H9 (cell line): ENCODE measurements around the gene NDRG4. TPM values are rescaled to one million over a fixed set of nuclear protein-coding genes. Genes with fewer than 3 reads are reported as not detected.

Experiments
- DNase-seq: peaks from one replicate; pipeline ENCODE4 v3.0.0-alpha.2; 2017
- H2AFZ ChIP-seq: one replicate; pipeline ENCODE4 v1.6.1; 2013; ENCODE audit warnings: mild to moderate bottlenecking, low read length, control low read depth, moderate library complexity
- H2AK5ac ChIP-seq: 2 replicates; pipeline ENCODE4 v1.6.1; 2013; ENCODE audit warnings: low read length, control low read depth, mixed read lengths; ENCODE audit not compliant: insufficient read length
- H2BK120ac ChIP-seq: one replicate; pipeline ENCODE4 v1.6.1; 2013; ENCODE audit warnings: low read depth, mild to moderate bottlenecking, low read length, control low read depth, inconsistent platforms; ENCODE audit not compliant: poor library complexity, severe bottlenecking
- H2BK12ac ChIP-seq: 2 replicates; pipeline ENCODE4 v1.6.1; 2013; ENCODE audit warnings: low read length, control low read depth, mixed read lengths, low read depth; ENCODE audit not compliant: insufficient read length
- H2BK15ac ChIP-seq: 2 replicates; pipeline ENCODE4 v1.6.1; 2013; ENCODE audit warnings: low read depth, low read length, control low read depth
- H2BK20ac ChIP-seq: one replicate; pipeline ENCODE4 v1.6.1; 2013; ENCODE audit warnings: low read depth, mild to moderate bottlenecking, low read length, control low read depth, inconsistent platforms; ENCODE audit not compliant: poor library complexity, severe bottlenecking
- H2BK5ac ChIP-seq: 2 replicates; pipeline ENCODE4 v1.6.1; 2013; ENCODE audit warnings: low read length, control low read depth, mixed read lengths; ENCODE audit not compliant: insufficient read length
- H3K14ac ChIP-seq: 2 replicates; pipeline ENCODE4 v1.6.1; 2013; ENCODE audit warnings: low read length, control low read depth; ENCODE audit not compliant: insufficient read depth
- H3K18ac ChIP-seq: 2 replicates; pipeline ENCODE4 v1.6.1; 2013; ENCODE audit warnings: low read depth, mild to moderate bottlenecking, mixed read lengths, low read length, control low read depth; ENCODE audit not compliant: insufficient read length
- H3K23ac ChIP-seq: 2 replicates; pipeline ENCODE4 v1.6.1; 2013; ENCODE audit warnings: low read length, control low read depth, mixed read lengths, low read depth; ENCODE audit not compliant: insufficient read length
- H3K23me2 ChIP-seq: 2 replicates; pipeline ENCODE4 v1.6.1; 2013; ENCODE audit warnings: low read depth, mild to moderate bottlenecking, mixed read lengths, low read length, control low read depth; ENCODE audit not compliant: insufficient read length, poor library complexity, severe bottlenecking
- H3K27ac ChIP-seq: 2 replicates; pipeline ENCODE4 v1.5.1; 2013; ENCODE audit warnings: low read length, control low read depth, mixed read lengths, low read depth; ENCODE audit not compliant: insufficient read length
- H3K27me3 ChIP-seq: 2 replicates; pipeline ENCODE4 v1.6.1; 2013; ENCODE audit warnings: low read length, control low read depth, inconsistent platforms; ENCODE audit not compliant: insufficient read depth
- H3K4ac ChIP-seq: 2 replicates; pipeline ENCODE4 v1.6.1; 2013; ENCODE audit warnings: low read depth, mild to moderate bottlenecking, control low read depth, inconsistent platforms, low read length, moderate library complexity
- H3K4me1 ChIP-seq: 2 replicates; pipeline ENCODE4 v1.6.1; 2013; ENCODE audit warnings: low read length, control low read depth, inconsistent platforms; ENCODE audit not compliant: insufficient read depth
- H3K4me2 ChIP-seq: 2 replicates; pipeline ENCODE4 v1.6.1; 2013; ENCODE audit warnings: low read length, control low read depth, mixed read lengths; ENCODE audit not compliant: insufficient read length, insufficient read depth
- H3K56ac ChIP-seq: 2 replicates; pipeline ENCODE4 v1.6.1; 2013; ENCODE audit warnings: low read depth, mild to moderate bottlenecking, mixed read lengths, low read length, control low read depth; ENCODE audit not compliant: insufficient read length
- H3K79me1 ChIP-seq: 2 replicates; pipeline ENCODE4 v1.6.1; 2013; ENCODE audit warnings: low read depth, mild to moderate bottlenecking, moderate library complexity, low read length, control low read depth, inconsistent platforms; ENCODE audit not compliant: insufficient read depth, poor library complexity, severe bottlenecking
- H3K79me2 ChIP-seq: 2 replicates; pipeline ENCODE4 v1.6.1; 2013; ENCODE audit warnings: low read length, control low read depth, inconsistent platforms; ENCODE audit not compliant: insufficient read depth
- H3K9ac ChIP-seq: 2 replicates; pipeline ENCODE4 v1.6.1; 2013; ENCODE audit warnings: low read length, control low read depth, mixed read lengths; ENCODE audit not compliant: insufficient read length; ENCODE audit errors: extremely low read depth
- H3K9me3 ChIP-seq: one replicate; pipeline ENCODE4 v1.6.1; 2013; ENCODE audit warnings: low read depth, low read length, inconsistent platforms; ENCODE audit not compliant: control insufficient read depth
- H3T11ph ChIP-seq: one replicate; pipeline ENCODE4 v1.6.1; 2013; ENCODE audit warnings: mild to moderate bottlenecking, low read length, control low read depth, inconsistent platforms
- H4K20me1 ChIP-seq: one replicate; pipeline ENCODE4 v1.6.1; 2013; ENCODE audit not compliant: control insufficient read depth, insufficient read length, insufficient read depth
- H4K5ac ChIP-seq: 2 replicates; pipeline ENCODE4 v1.6.1; 2013; ENCODE audit warnings: low read depth, mild to moderate bottlenecking, mixed read lengths, low read length, control low read depth; ENCODE audit not compliant: insufficient read length
- H4K8ac ChIP-seq: replicated peaks from 2 replicates; pipeline ENCODE4 v1.6.1; 2013; ENCODE audit warnings: low read length, control low read depth, mixed read lengths, low read depth; ENCODE audit not compliant: insufficient read length
- H4K91ac ChIP-seq: 2 replicates; pipeline ENCODE4 v1.6.1; 2013; ENCODE audit warnings: low read depth, mild to moderate bottlenecking, moderate library complexity, mixed read lengths, low read length, control low read depth; ENCODE audit not compliant: insufficient read length
- H3K27ac Mint-ChIP-seq, 3 experiments: 2 replicates in 2 of 3; 3 replicates in 1 of 3; pipeline ENCODE4 v1.8.0; 2020 to 2021; ENCODE audit warnings: mixed read lengths in 3 of 3, mild to moderate bottlenecking in 1 of 3, moderate library complexity in 1 of 3
- H3K27me3 Mint-ChIP-seq: 2 replicates; pipeline ENCODE4 v1.8.0; 2021; ENCODE audit warnings: low read depth, mild to moderate bottlenecking, moderate library complexity, mixed read lengths
- H3K36me3 Mint-ChIP-seq, 3 experiments: 2 replicates in 2 of 3; 3 replicates in 1 of 3; pipeline ENCODE4 v1.8.0; 2020 to 2021; ENCODE audit warnings: low read depth in 3 of 3, mixed read lengths in 3 of 3; ENCODE audit not compliant: insufficient read depth in 1 of 3
- H3K4me1 Mint-ChIP-seq, 2 experiments: 2 replicates each; pipeline ENCODE4 v1.8.0; 2020; ENCODE audit warnings: mixed read lengths in 2 of 2
- H3K4me3 Mint-ChIP-seq, 2 experiments: 2 replicates in 1 of 2; 3 replicates in 1 of 2; pipeline ENCODE4 v1.8.0; 2020 to 2021; ENCODE audit warnings: mild to moderate bottlenecking in 2 of 2, mixed read lengths in 2 of 2, moderate library complexity in 1 of 2
- H3K9me3 Mint-ChIP-seq, 2 experiments: 2 replicates in 1 of 2; 3 replicates in 1 of 2; pipeline ENCODE4 v1.8.0; 2020; ENCODE audit warnings: mild to moderate bottlenecking in 2 of 2, mixed read lengths in 2 of 2, moderate library complexity in 1 of 2
- CTCF ChIP-seq: fragments of 200-600 bp; sonication (generic); conservative IDR thresholded peaks from 3 replicates; pipeline ENCODE4 v1.8.0; 2021; ENCODE audit warnings: antibody characterized with exemption, mild to moderate bottlenecking
- WGBS: extraction: QIAGEN DNeasy Blood & Tissue Kit; methylation state at CpG from one replicate; pipeline ENCODE4 v1.1.7; 2013; ENCODE audit warnings: missing lambda C conversion rate, low lambda C conversion rate, mixed read lengths; ENCODE audit not compliant: insufficient read length; ENCODE audit errors: extremely low coverage; 5-methylcytosine and 5-hydroxymethylcytosine counted together
- total RNA-seq: library from RNA; stranded (reverse); gene quantifications from 2 replicates; pipeline ENCODE4 v1.2.1, GENCODE V29; 2021

Gene NDRG4
- total RNA-seq, 1 experiment from 2014 or later: 18.6 TPM

DNA sequence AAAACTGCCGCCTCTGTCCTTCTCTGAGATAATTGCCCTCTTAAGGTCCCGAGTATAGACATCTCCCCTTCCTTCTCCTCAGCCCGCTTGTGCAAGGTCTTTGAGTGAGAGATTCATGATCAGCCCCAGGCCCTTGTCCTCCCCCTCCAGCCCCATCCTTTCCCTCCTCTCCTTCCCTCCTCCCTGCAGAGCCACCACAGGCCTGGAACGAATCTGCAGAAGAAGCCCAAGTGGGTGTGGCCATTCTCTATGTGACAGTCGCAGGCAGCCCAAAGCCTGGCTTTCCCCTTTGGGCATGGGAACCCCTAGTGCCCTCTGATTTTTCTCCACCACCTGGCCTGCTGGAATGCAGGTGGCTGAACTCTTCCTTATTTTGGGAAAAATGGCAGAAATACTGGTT, 7.2 kb upstream of the NDRG4 start:
- H2BK20ac ChIP-seq: no peak overlapping the region
- no peak overlapping the region for H3T11ph ChIP-seq
- no peak overlapping the region for H3K4me2 ChIP-seq
- TF ChIP-seq CTCF: no peak
- H3K4me3 Mint-ChIP-seq: no peak overlapping the region
- no peak overlapping the region for H3K9ac ChIP-seq
- H2BK12ac ChIP-seq: no peak overlapping the region
- H3K36me3 Mint-ChIP-seq: peaks cover 0 to 2% (median 0%) of the 10 kb centered on the region in 3 experiments; a peak in 1 of 7 replicates
- no peak overlapping the region for H2BK5ac ChIP-seq
- no peak overlapping the region for H4K91ac ChIP-seq
- H3K4me1 ChIP-seq: no peaks in the 10 kb centered on the region; the same call in 1 of the 2 replicates
- no peak overlapping the region for H3K56ac ChIP-seq
- H4K20me1 ChIP-seq: no peaks in the 10 kb centered on the region
- no peak overlapping the region for H3K27ac ChIP-seq
- H3K27me3 Mint-ChIP-seq: peaks cover 33% of the 10 kb centered on the region
- H3K18ac ChIP-seq: no peak overlapping the region
- H3K27me3 ChIP-seq: no peaks in the 10 kb centered on the region
- no peak overlapping the region for H4K8ac ChIP-seq
- no peaks in the 10 kb centered on the region for H3K23me2 ChIP-seq
- no peak overlapping the region for H2AK5ac ChIP-seq
- no peaks in the 10 kb centered on the region for H3K79me1 ChIP-seq
- H2BK120ac ChIP-seq: no peak overlapping the region
- no peak overlapping the region for H3K14ac ChIP-seq
- H3K23ac ChIP-seq: no peak overlapping the region
- H2AFZ ChIP-seq: no peak overlapping the region
- no peak overlapping the region for H3K4ac ChIP-seq
- H3K79me2 ChIP-seq: no peaks in the 10 kb centered on the region
- peak overlapping the region in 2 of 3 experiments; percentile 33 to 76; a peak in 2 of 7 replicates for H3K27ac Mint-ChIP-seq
- H2BK15ac ChIP-seq: no peak overlapping the region
- peaks cover 0 to 2% of the 10 kb centered on the region in 2 experiments; a peak in 2 of 5 replicates for H3K9me3 Mint-ChIP-seq
- H3K4me1 Mint-ChIP-seq: peaks cover 14 to 40% of the 10 kb centered on the region in 2 experiments
- no peak overlapping the region for H4K5ac ChIP-seq
- no peaks in the 10 kb centered on the region for H3K9me3 ChIP-seq
- no CpG with 5 or more reads among the region's 5 CpGs for WGBS
- peak; percentile 51 for DNase-seq
